H9 (cell line): ENCODE results near the gene WNT7B. TPM values are rescaled to one million over a fixed set of nuclear protein-coding genes. Genes with fewer than 3 reads are reported as not detected.

Source experiments
- DNase-seq: peaks from one replicate; pipeline ENCODE4 v3.0.0-alpha.2; 2017
- H2AFZ ChIP-seq: one replicate; pipeline ENCODE4 v1.6.1; 2013; ENCODE audit warnings: mild to moderate bottlenecking, low read length, control low read depth, moderate library complexity
- H2AK5ac ChIP-seq: 2 replicates; pipeline ENCODE4 v1.6.1; 2013; ENCODE audit warnings: low read length, control low read depth, mixed read lengths; ENCODE audit not compliant: insufficient read length
- H2BK120ac ChIP-seq: one replicate; pipeline ENCODE4 v1.6.1; 2013; ENCODE audit warnings: low read depth, mild to moderate bottlenecking, low read length, control low read depth, inconsistent platforms; ENCODE audit not compliant: poor library complexity, severe bottlenecking
- H2BK12ac ChIP-seq: 2 replicates; pipeline ENCODE4 v1.6.1; 2013; ENCODE audit warnings: low read length, control low read depth, mixed read lengths, low read depth; ENCODE audit not compliant: insufficient read length
- H2BK15ac ChIP-seq: 2 replicates; pipeline ENCODE4 v1.6.1; 2013; ENCODE audit warnings: low read depth, low read length, control low read depth
- H2BK20ac ChIP-seq: one replicate; pipeline ENCODE4 v1.6.1; 2013; ENCODE audit warnings: low read depth, mild to moderate bottlenecking, low read length, control low read depth, inconsistent platforms; ENCODE audit not compliant: poor library complexity, severe bottlenecking
- H2BK5ac ChIP-seq: 2 replicates; pipeline ENCODE4 v1.6.1; 2013; ENCODE audit warnings: low read length, control low read depth, mixed read lengths; ENCODE audit not compliant: insufficient read length
- H3K14ac ChIP-seq: 2 replicates; pipeline ENCODE4 v1.6.1; 2013; ENCODE audit warnings: low read length, control low read depth; ENCODE audit not compliant: insufficient read depth
- H3K18ac ChIP-seq: 2 replicates; pipeline ENCODE4 v1.6.1; 2013; ENCODE audit warnings: low read depth, mild to moderate bottlenecking, mixed read lengths, low read length, control low read depth; ENCODE audit not compliant: insufficient read length
- H3K23ac ChIP-seq: 2 replicates; pipeline ENCODE4 v1.6.1; 2013; ENCODE audit warnings: low read length, control low read depth, mixed read lengths, low read depth; ENCODE audit not compliant: insufficient read length
- H3K23me2 ChIP-seq: 2 replicates; pipeline ENCODE4 v1.6.1; 2013; ENCODE audit warnings: low read depth, mild to moderate bottlenecking, mixed read lengths, low read length, control low read depth; ENCODE audit not compliant: insufficient read length, poor library complexity, severe bottlenecking
- H3K27ac ChIP-seq: 2 replicates; pipeline ENCODE4 v1.5.1; 2013; ENCODE audit warnings: low read length, control low read depth, mixed read lengths, low read depth; ENCODE audit not compliant: insufficient read length
- H3K27me3 ChIP-seq: 2 replicates; pipeline ENCODE4 v1.6.1; 2013; ENCODE audit warnings: low read length, control low read depth, inconsistent platforms; ENCODE audit not compliant: insufficient read depth
- H3K4ac ChIP-seq: 2 replicates; pipeline ENCODE4 v1.6.1; 2013; ENCODE audit warnings: low read depth, mild to moderate bottlenecking, control low read depth, inconsistent platforms, low read length, moderate library complexity
- H3K4me1 ChIP-seq: 2 replicates; pipeline ENCODE4 v1.6.1; 2013; ENCODE audit warnings: low read length, control low read depth, inconsistent platforms; ENCODE audit not compliant: insufficient read depth
- H3K4me2 ChIP-seq: 2 replicates; pipeline ENCODE4 v1.6.1; 2013; ENCODE audit warnings: low read length, control low read depth, mixed read lengths; ENCODE audit not compliant: insufficient read length, insufficient read depth
- H3K56ac ChIP-seq: 2 replicates; pipeline ENCODE4 v1.6.1; 2013; ENCODE audit warnings: low read depth, mild to moderate bottlenecking, mixed read lengths, low read length, control low read depth; ENCODE audit not compliant: insufficient read length
- H3K79me1 ChIP-seq: 2 replicates; pipeline ENCODE4 v1.6.1; 2013; ENCODE audit warnings: low read depth, mild to moderate bottlenecking, moderate library complexity, low read length, control low read depth, inconsistent platforms; ENCODE audit not compliant: insufficient read depth, poor library complexity, severe bottlenecking
- H3K79me2 ChIP-seq: 2 replicates; pipeline ENCODE4 v1.6.1; 2013; ENCODE audit warnings: low read length, control low read depth, inconsistent platforms; ENCODE audit not compliant: insufficient read depth
- H3K9ac ChIP-seq: 2 replicates; pipeline ENCODE4 v1.6.1; 2013; ENCODE audit warnings: low read length, control low read depth, mixed read lengths; ENCODE audit not compliant: insufficient read length; ENCODE audit errors: extremely low read depth
- H3K9me3 ChIP-seq: one replicate; pipeline ENCODE4 v1.6.1; 2013; ENCODE audit warnings: low read depth, low read length, inconsistent platforms; ENCODE audit not compliant: control insufficient read depth
- H3T11ph ChIP-seq: one replicate; pipeline ENCODE4 v1.6.1; 2013; ENCODE audit warnings: mild to moderate bottlenecking, low read length, control low read depth, inconsistent platforms
- H4K20me1 ChIP-seq: one replicate; pipeline ENCODE4 v1.6.1; 2013; ENCODE audit not compliant: control insufficient read depth, insufficient read length, insufficient read depth
- H4K5ac ChIP-seq: 2 replicates; pipeline ENCODE4 v1.6.1; 2013; ENCODE audit warnings: low read depth, mild to moderate bottlenecking, mixed read lengths, low read length, control low read depth; ENCODE audit not compliant: insufficient read length
- H4K8ac ChIP-seq: replicated peaks from 2 replicates; pipeline ENCODE4 v1.6.1; 2013; ENCODE audit warnings: low read length, control low read depth, mixed read lengths, low read depth; ENCODE audit not compliant: insufficient read length
- H4K91ac ChIP-seq: 2 replicates; pipeline ENCODE4 v1.6.1; 2013; ENCODE audit warnings: low read depth, mild to moderate bottlenecking, moderate library complexity, mixed read lengths, low read length, control low read depth; ENCODE audit not compliant: insufficient read length
- H3K27ac Mint-ChIP-seq, 3 experiments: 2 replicates in 2 of 3; 3 replicates in 1 of 3; pipeline ENCODE4 v1.8.0; 2020 to 2021; ENCODE audit warnings: mixed read lengths in 3 of 3, mild to moderate bottlenecking in 1 of 3, moderate library complexity in 1 of 3
- H3K27me3 Mint-ChIP-seq: 2 replicates; pipeline ENCODE4 v1.8.0; 2021; ENCODE audit warnings: low read depth, mild to moderate bottlenecking, moderate library complexity, mixed read lengths
- H3K36me3 Mint-ChIP-seq, 3 experiments: 2 replicates in 2 of 3; 3 replicates in 1 of 3; pipeline ENCODE4 v1.8.0; 2020 to 2021; ENCODE audit warnings: low read depth in 3 of 3, mixed read lengths in 3 of 3; ENCODE audit not compliant: insufficient read depth in 1 of 3
- H3K4me1 Mint-ChIP-seq, 2 experiments: 2 replicates each; pipeline ENCODE4 v1.8.0; 2020; ENCODE audit warnings: mixed read lengths in 2 of 2
- H3K4me3 Mint-ChIP-seq, 2 experiments: 2 replicates in 1 of 2; 3 replicates in 1 of 2; pipeline ENCODE4 v1.8.0; 2020 to 2021; ENCODE audit warnings: mild to moderate bottlenecking in 2 of 2, mixed read lengths in 2 of 2, moderate library complexity in 1 of 2
- H3K9me3 Mint-ChIP-seq, 2 experiments: 2 replicates in 1 of 2; 3 replicates in 1 of 2; pipeline ENCODE4 v1.8.0; 2020; ENCODE audit warnings: mild to moderate bottlenecking in 2 of 2, mixed read lengths in 2 of 2, moderate library complexity in 1 of 2
- CTCF ChIP-seq: fragments of 200-600 bp; sonication (generic); conservative IDR thresholded peaks from 3 replicates; pipeline ENCODE4 v1.8.0; 2021; ENCODE audit warnings: antibody characterized with exemption, mild to moderate bottlenecking
- WGBS: extraction: QIAGEN DNeasy Blood & Tissue Kit; methylation state at CpG from one replicate; pipeline ENCODE4 v1.1.7; 2013; ENCODE audit warnings: missing lambda C conversion rate, low lambda C conversion rate, mixed read lengths; ENCODE audit not compliant: insufficient read length; ENCODE audit errors: extremely low coverage; 5-methylcytosine and 5-hydroxymethylcytosine counted together
- total RNA-seq: library from RNA; stranded (reverse); gene quantifications from 2 replicates; pipeline ENCODE4 v1.2.1, GENCODE V29; 2021

The WNT7B gene
- total RNA-seq, 1 experiment from 2014 or later: 0.09 TPM

GRCh38 chr22:45922661-45923060 lies 54.3 kb downstream of the WNT7B start:
- TF ChIP-seq CTCF: no peak
- Mint-ChIP-seq H3K4me3 (no peak overlapping the region), H3K9me3 (no peaks in the 10 kb centered on the region; a peak in 1 of 5 replicates), H3K4me1 (no peaks in the 10 kb centered on the region), H3K27me3 (peaks cover under 1% of the 10 kb centered on the region; the same call in 1 of the 2 replicates), H3K27ac (no peak overlapping the region), H3K36me3 (no peaks in the 10 kb centered on the region)
- Histone ChIP-seq H3K27ac (no peak overlapping the region), H3K27me3 (no peaks in the 10 kb centered on the region), H2AFZ (no peak overlapping the region), H3K56ac (no peak overlapping the region), H4K20me1 (no peaks in the 10 kb centered on the region), H3K79me1 (no peaks in the 10 kb centered on the region), H2AK5ac (no peak overlapping the region), H3K18ac (no peak overlapping the region), H3K4ac (no peak overlapping the region), H2BK12ac (no peak overlapping the region), H3K4me1 (no peaks in the 10 kb centered on the region), H3K14ac (no peak overlapping the region; the same call in 1 of the 2 replicates), H4K5ac (no peak overlapping the region), H2BK15ac (no peak overlapping the region), H4K8ac (no peak overlapping the region), H3K23me2 (no peaks in the 10 kb centered on the region), H3K23ac (no peak overlapping the region), H3K9me3 (no peaks in the 10 kb centered on the region), H4K91ac (no peak overlapping the region), H3T11ph (no peak overlapping the region), H3K4me2 (no peak overlapping the region), H3K9ac (no peak overlapping the region), H2BK5ac (no peak overlapping the region), H2BK120ac (no peak overlapping the region), H3K79me2 (no peaks in the 10 kb centered on the region), H2BK20ac (no peak overlapping the region)
- no CpG with 5 or more reads among the region's 29 CpGs for WGBS
- no peak for DNase-seq
